K562 (cell line): ENCODE results near the gene TAF11L8. TPM values are rescaled to one million over a fixed set of nuclear protein-coding genes. Genes with fewer than 3 reads are reported as not detected.

ENCODE experiments used
- ATAC-seq: fragments of 200-7000 bp; cut with Tn5 transposase; 3 replicates; pipeline ENCODE4 v1.9.1; 2020; ENCODE audit warnings: moderate library complexity
- BruUV-seq: library from RNA; stranded (reverse); fragments of 400-500 nt; replicated peaks from 2 replicates; lab custom pipeline; 2021; lab: Mats Ljungman, UMichigan
- CTCF ChIA-PET: fragments of 300-600 bp; formaldehyde crosslinking; extraction: SDS; loops from one replicate; lab custom pipeline; 2021; ENCODE audit warnings: low intra/inter-chr PET ratio; lab: Yijun Ruan, JAX
- POLR2A ChIA-PET: fragments of 300-600, 350-650 bp; sonication (Branson Sonifier 250); formaldehyde crosslinking; extraction: SDS; loops from one replicate; lab custom pipeline; 2021; ENCODE audit warnings: antibody characterized with exemption, inconsistent platforms; lab: Yijun Ruan, JAX
- DNase-seq, 4 experiments: peaks; one replicate each; pipeline versions ENCODE4 v3.0.0 to v3.0.0-alpha.2; 2011 to 2018; ENCODE audit warnings: low spot score in 3 of 4, mixed read lengths in 3 of 4; ENCODE audit errors: extremely low read depth in 1 of 4
- FAIRE-seq: peaks from 2 replicates; lab custom pipeline; 2011; peaks lifted over from hg19 to GRCh38; lab: Jason Lieb, UNC
- H2AFZ ChIP-seq: 2 replicates; pipeline ENCODE4 v1.6.0; 2011; ENCODE audit warnings: low read depth, low read length, control low read depth, inconsistent platforms
- H3K27ac ChIP-seq: fragments of 200-600 bp; 3 replicates; pipeline ENCODE4 v1.8.0; 2011; ENCODE audit warnings: low read depth, mild to moderate bottlenecking, control low read depth, inconsistent platforms, low read length, moderate library complexity, mixed read lengths; ENCODE audit errors: extremely low read depth
- H3K27me3 ChIP-seq, 2 experiments: fragments of 300-600 bp in 1 of 2; 2 replicates in 1 of 2; 3 replicates in 1 of 2; pipeline versions ENCODE4 v1.6.0 to v1.8.0; 2011; ENCODE audit warnings: inconsistent platforms in 2 of 2, low read length in 2 of 2, mild to moderate bottlenecking in 1 of 2, mixed read lengths in 1 of 2, moderate library complexity in 1 of 2; ENCODE audit not compliant: control insufficient read depth in 2 of 2, insufficient read depth in 2 of 2
- H3K36me3 ChIP-seq: fragments of 300-600 bp; 3 replicates; pipeline ENCODE4 v1.8.0; 2011; ENCODE audit warnings: mild to moderate bottlenecking, low read length, inconsistent platforms; ENCODE audit not compliant: control insufficient read depth, insufficient read depth
- H3K4me1 ChIP-seq, 2 experiments: fragments of 200-600 bp in 1 of 2; replicated peaks in 1 of 2; 2 replicates in 1 of 2; 3 replicates in 1 of 2; pipeline versions ENCODE4 v1.5.1 to v1.8.0; 2011; ENCODE audit warnings: inconsistent platforms in 2 of 2, low read length in 2 of 2, mild to moderate bottlenecking in 1 of 2, mixed read lengths in 1 of 2, moderate library complexity in 1 of 2; ENCODE audit not compliant: control insufficient read depth in 2 of 2, insufficient read depth in 2 of 2
- H3K4me2 ChIP-seq: 2 replicates; pipeline ENCODE4 v1.6.1; 2011; ENCODE audit warnings: low read length, control low read depth, inconsistent platforms, mixed read lengths; ENCODE audit not compliant: insufficient read depth
- H3K4me3 ChIP-seq: fragments of 200-600 bp; sonication (generic), shearing (Covaris generic); 2 replicates; pipeline ENCODE4 v1.5.1; 2016; ENCODE audit warnings: control low read depth, inconsistent platforms
- H3K79me2 ChIP-seq: fragments of 200-600 bp; 3 replicates; pipeline ENCODE4 v1.8.0; 2011; ENCODE audit warnings: low read length, inconsistent platforms; ENCODE audit not compliant: control insufficient read depth, insufficient read depth
- H3K9ac ChIP-seq, 2 experiments: 2 replicates each; pipeline versions ENCODE4 v1.6.0 to v1.6.1; 2011; ENCODE audit warnings: low read depth in 2 of 2, low read length in 2 of 2, control low read depth in 1 of 2, inconsistent platforms in 1 of 2, mild to moderate bottlenecking in 1 of 2, mixed read lengths in 1 of 2; ENCODE audit not compliant: insufficient read depth in 1 of 2
- H3K9me1 ChIP-seq: one replicate; pipeline ENCODE4 v1.6.0; 2011; ENCODE audit warnings: inconsistent platforms, mild to moderate bottlenecking, low read length, moderate library complexity; ENCODE audit not compliant: control insufficient read depth, insufficient read depth
- H3K9me3 ChIP-seq: replicated peaks from 2 replicates; pipeline ENCODE4 v1.5.1; 2011; ENCODE audit warnings: low read depth, low read length, inconsistent platforms; ENCODE audit not compliant: control insufficient read depth, insufficient read depth
- H4K20me1 ChIP-seq: replicated peaks from 2 replicates; pipeline ENCODE4 v1.6.1; 2011; ENCODE audit warnings: low read length, inconsistent platforms, mixed read lengths; ENCODE audit not compliant: control insufficient read depth, insufficient read depth
- CBX2 ChIP-seq: fragments of 200-600 bp; sonication (generic); IDR thresholded peaks from one replicate; pipeline ENCODE4 v1.6.1; 2012; ENCODE audit warnings: mild to moderate bottlenecking, low read length, inconsistent platforms; ENCODE audit not compliant: insufficient read depth, poor library complexity, severe bottlenecking
- CC2D1A ChIP-seq: fragments of 450-650 bp; IDR thresholded peaks from 2 replicates; pipeline ENCODE4 v1.6.1; 2017; ENCODE audit warnings: mild to moderate bottlenecking
- CREM ChIP-seq: IDR thresholded peaks from 2 replicates; pipeline ENCODE4 v1.6.1; 2014; ENCODE audit warnings: antibody characterized with exemption, low read depth
- HDGF ChIP-seq: fragments of 450-650 bp; IDR thresholded peaks from 2 replicates; pipeline ENCODE4 v1.6.1; 2016
- HOMEZ ChIP-seq: fragments of 250-450 bp; sonication (Bioruptor Pico); IDR thresholded peaks from 2 replicates; pipeline ENCODE4 v1.4.0; 2020; ENCODE audit warnings: mild to moderate bottlenecking, moderate library complexity
- MXD1 ChIP-seq: fragments of 250-450 bp; sonication (Bioruptor Pico); IDR thresholded peaks from 2 replicates; pipeline ENCODE4 v1.8.0; 2021; ENCODE audit warnings: borderline replicate concordance, mild to moderate bottlenecking, moderate library complexity; ENCODE audit not compliant: poor library complexity, severe bottlenecking
- MYBL2 ChIP-seq, 2 experiments: fragments of 450-650 bp in 1 of 2; sonication (generic) in 1 of 2; formaldehyde crosslinking in 1 of 2; IDR thresholded peaks; 2 replicates each; pipeline versions ENCODE4 v1.6.1 to v1.8.1; 2017 to 2022; ENCODE audit warnings: borderline replicate concordance in 1 of 2, inconsistent platforms in 1 of 2, low read depth in 1 of 2, mild to moderate bottlenecking in 1 of 2, missing genetic modification reagents in 1 of 2, moderate library complexity in 1 of 2
- NR3C1 ChIP-seq: sonication (generic); formaldehyde crosslinking; IDR thresholded peaks from 2 replicates; pipeline ENCODE4 v1.8.1; 2022; ENCODE audit warnings: missing genetic modification reagents
- PRMT5 ChIP-seq: sonication (generic); formaldehyde crosslinking; IDR thresholded peaks from 2 replicates; pipeline ENCODE4 v1.5.0; 2020; ENCODE audit warnings: missing genetic modification reagents
- TAF9B ChIP-seq: fragments of 450-650 bp; IDR thresholded peaks from 2 replicates; pipeline ENCODE4 v1.6.1; 2018; ENCODE audit warnings: mild to moderate bottlenecking; ENCODE audit not compliant: partially characterized antibody
- TGIF2 ChIP-seq: sonication (generic); formaldehyde crosslinking; IDR thresholded peaks from 2 replicates; pipeline ENCODE4 v1.8.1; 2022; ENCODE audit warnings: mild to moderate bottlenecking, missing genetic modification reagents, moderate library complexity
- TSC22D4 ChIP-seq: fragments of 450-650 bp; IDR thresholded peaks from 2 replicates; pipeline ENCODE4 v1.6.1; 2016; ENCODE audit warnings: missing genetic modification characterization, missing biosample characterization, control low read depth
- ZBTB12 ChIP-seq: fragments of 250-450 bp; sonication (Bioruptor Pico); IDR thresholded peaks from 2 replicates; pipeline ENCODE4 v1.4.0; 2020
- ZNF143 ChIP-seq: sonication (generic); formaldehyde crosslinking; IDR thresholded peaks from 2 replicates; pipeline ENCODE4 v1.9.0; 2022; ENCODE audit warnings: mild to moderate bottlenecking, missing genetic modification reagents
- WGBS: fragments of 100-300 bp; shearing (Covaris generic); methylation state at CpG from one replicate; pipeline ENCODE4 v1.1.6; 2016; ENCODE audit warnings: low coverage, mixed read lengths; ENCODE audit not compliant: insufficient coverage; ENCODE audit errors: missing lambda C conversion rate; 5-methylcytosine and 5-hydroxymethylcytosine counted together
- in situ Hi-C: fragments of 300-500 bp; cut with MboI; formaldehyde crosslinking; loops from 4 replicates; pipeline ENCODE4 v1.15.0; 2018; ENCODE audit warnings: inconsistent platforms, mixed read lengths
- intact Hi-C: fragments of 100-400 bp; cut with micrococcal nuclease; formaldehyde crosslinking; loops from 2 replicates; pipeline ENCODE4 v1.14.2; 2022
- polyA plus RNA-seq, 8 experiments: library from polyadenylated mRNA; depleted of rRNA in 4 of 8; stranded (reverse) in 5 of 8; unstranded in 3 of 8; fragments of >200 nt; fragmentation: Nextera tagmentation in 2 of 8; fragmentation: Illumina TruSeq in 1 of 8; extraction: Ambion mirVana in 2 of 8; extraction: Trizol in 1 of 8; gene quantifications; 2 replicates each; pipeline versions ENCODE4 v1.2.1 to v1.2.3, GENCODE V29; 2011 to 2014; ENCODE audit warnings: inconsistent platforms in 1 of 8, missing spikeins in 1 of 8
- total RNA-seq, 7 experiments: library from RNA; depleted of rRNA in 6 of 7; stranded (reverse); fragments of >200 nt in 6 of 7; fragmentation: Illumina TruSeq in 2 of 7; extraction: Trizol in 2 of 7; gene quantifications; 2 replicates each; pipeline versions ENCODE4 v1.2.1 to v1.2.3, GENCODE V29; 2011 to 2021; ENCODE audit warnings: low replicate concordance in 1 of 7

TAF11L8 gene
- total and polyA plus RNA-seq, 9 of the 15 experiments (the other 6 are each of a cell fraction or from before 2014, with no cell fraction given), result not detected

GRCh38 chr5:17625686-17626085 lies 34.9 kb upstream of the TAF11L8 start:
- H4K20me1 ChIP-seq, result no peaks in the 10 kb centered on the region
- H3K4me3 ChIP-seq, result no peak overlapping the region
- H3K27ac ChIP-seq, result no peak overlapping the region
- no peak for ATAC-seq
- H3K9me3 ChIP-seq, result no peaks in the 10 kb centered on the region
- no peaks in the 10 kb centered on the region for H3K9me1 ChIP-seq
- H3K9ac ChIP-seq, result 0 out of 4 replicates have a peak overlapping the region, but pooled peaks of 1 of the 2 experiments have one; percentile 17
- no peak for FAIRE-seq
- DNase-seq, result no peak
- intact Hi-C loops (no loop called here), in situ Hi-C loops (no loop called here)
- peaks cover 0 to 2% of the 10 kb centered on the region in 2 experiments; a peak in 1 of 5 replicates for H3K4me1 ChIP-seq
- H3K4me2 ChIP-seq, result no peak overlapping the region
- CTCF ChIA-PET, result no interaction called here
- H3K27me3 ChIP-seq, result no peaks in the 10 kb centered on the region
- no TSS peak for BruUV-seq
- POLR2A ChIA-PET, result no interaction called here
- H3K79me2 ChIP-seq, result no peaks in the 10 kb centered on the region
- H2AFZ ChIP-seq, result no peak overlapping the region
- H3K36me3 ChIP-seq, result no peaks in the 10 kb centered on the region
- TF ChIP-seq TAF9B (no peak), CBX2 (no peak), PRMT5 (no peak), CC2D1A (no peak), TGIF2 (no peak), HDGF (no peak), HOMEZ (CRISPR knock-in tag) (no peak), TSC22D4 (no peak), NR3C1 (CRISPR knock-in tag) (no peak), MYBL2 (IDR thresholded peaks at IDR 0.05; ENCODE audit: low read depth) (no peak), MYBL2 (CRISPR knock-in tag; IDR thresholded peaks at IDR 0.05; ENCODE audit: borderline replicate concordance) (no peak), ZNF143 (CRISPR knock-in tag) (no peak), MXD1 (CRISPR knock-in tag) (no peak), CREM (no peak), ZBTB12 (no peak)
- WGBS, result 0% methylated on average over 11 of the region's 11 CpGs
